Fibroblast of peridontal ligament (primary cell): ENCODE measurements around the gene SNHG17.
A peak's percentile ranks its signal among the peaks of the same experiment; 100 is the strongest.
"Not testable (repeated sequence)": the region's sequence is repeated elsewhere in the genome, so short reads cannot be mapped to it uniquely, and the experiment has no call there.

Source experiments
- DNase-seq: peaks from one replicate; pipeline ENCODE4 v3.0.0-alpha.2; 2010; ENCODE audit errors: extremely low read depth

The SNHG17 gene

GRCh38 chr20:38447931-38448675 lies 13.0 kb upstream of the SNHG17 start:
- DNase-seq = no peak

- no peak for DNase-seq
Observed at GRCh38 chr20:38447251-38447661, 12.1 kb upstream of the SNHG17 start.

DNA sequence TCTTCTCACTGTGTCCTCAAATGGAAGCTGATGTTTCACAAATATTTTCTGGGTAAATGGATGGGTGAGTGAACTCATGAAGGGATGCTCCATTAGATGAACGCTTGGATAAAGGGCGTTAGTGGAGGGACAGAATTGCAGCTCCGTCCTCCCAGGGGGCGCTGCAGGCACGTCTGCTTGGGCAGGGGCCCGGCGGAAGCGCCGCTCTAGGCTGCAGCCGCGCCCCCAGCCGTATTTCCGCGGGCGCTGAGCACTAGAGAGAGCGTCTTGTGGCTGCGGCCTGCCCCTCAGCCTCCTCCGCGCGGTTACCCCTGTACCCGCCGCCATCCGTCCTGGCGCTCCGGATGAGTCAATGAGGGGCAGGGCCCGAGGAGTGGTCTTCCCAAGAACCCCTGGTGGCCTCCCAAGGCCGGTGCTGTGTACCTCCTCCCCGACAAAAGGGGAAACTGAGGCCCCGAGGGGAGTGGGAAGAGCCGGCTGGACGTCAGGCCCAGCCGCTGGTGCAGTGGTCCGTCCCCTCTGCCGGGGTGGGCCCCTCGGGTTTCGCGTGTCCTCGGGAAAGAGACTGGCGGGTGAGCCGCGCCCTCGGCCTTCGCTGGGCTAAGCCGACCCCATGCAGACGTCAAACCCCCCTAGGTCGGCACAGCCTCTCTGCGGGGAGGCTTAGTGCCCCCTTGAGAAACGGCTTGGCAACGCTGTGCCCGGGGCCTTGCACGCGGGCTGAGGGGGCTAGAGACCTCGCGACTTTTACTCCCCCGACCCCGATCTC lies 11.5 kb upstream of the SNHG17 start:
- DNase-seq = peak; percentile 92

DNA sequence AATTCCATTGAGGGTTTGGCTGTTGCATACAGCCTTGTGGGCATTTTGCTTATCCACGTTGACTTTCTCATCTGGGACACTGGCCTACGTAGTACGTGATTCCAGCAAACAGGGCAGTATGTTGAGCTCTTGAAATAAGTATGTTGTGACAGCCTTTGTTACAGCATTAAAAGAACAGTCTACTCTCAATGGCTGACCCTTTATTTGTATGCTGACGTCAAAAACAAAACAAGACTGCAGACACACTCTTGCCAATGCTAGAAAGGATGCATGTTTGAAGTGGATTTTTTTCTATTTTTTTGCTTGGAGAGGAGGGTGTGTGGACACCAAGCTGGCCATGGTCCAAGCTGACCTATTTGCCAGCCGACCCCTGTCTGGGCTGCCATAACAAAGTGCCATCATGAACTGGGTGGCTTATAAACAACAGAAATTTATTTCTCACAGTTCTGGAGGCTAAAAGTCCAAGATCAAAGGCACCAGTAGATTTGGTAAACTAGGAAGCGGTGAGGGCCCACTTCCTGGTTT lies 10.8 kb upstream of the SNHG17 start:
- DNase-seq = no peak

DNA sequence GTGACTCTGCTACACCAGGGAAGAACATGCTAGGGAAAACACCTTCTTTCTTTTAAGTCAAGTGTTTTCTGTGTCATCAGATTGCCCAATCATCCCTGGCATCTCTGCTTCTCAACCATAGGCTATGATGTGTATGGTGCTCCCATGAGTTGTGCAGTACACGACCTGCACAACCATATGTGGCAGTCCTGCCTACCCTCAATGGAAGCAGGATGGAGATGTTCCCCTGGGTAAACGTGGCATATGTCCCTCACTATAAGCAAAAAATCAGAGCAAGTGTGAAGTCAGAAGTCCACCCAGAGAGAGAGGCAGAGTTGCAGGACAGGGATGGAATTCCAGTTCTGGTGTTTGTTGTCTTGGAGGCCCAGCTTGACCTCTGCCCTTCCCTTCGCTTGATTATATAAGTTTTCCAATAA lies 10.3 kb upstream of the SNHG17 start:
- DNase-seq = no peak

GRCh38 chr20:38441916-38442315 lies 6.8 kb upstream of the SNHG17 start:
- DNase-seq = peak; percentile 63

GRCh38 chr20:38441110-38441509 lies 6.0 kb upstream of the SNHG17 start:
- not testable (repeated sequence) for DNase-seq

- DNase-seq = no peak
Observed at GRCh38 chr20:38437796-38438195, 2.7 kb upstream of the SNHG17 start.

GRCh38 chr20:38435555-38435939 lies 419 bp upstream of the SNHG17 start:
- peak; percentile 52 for DNase-seq

DNA sequence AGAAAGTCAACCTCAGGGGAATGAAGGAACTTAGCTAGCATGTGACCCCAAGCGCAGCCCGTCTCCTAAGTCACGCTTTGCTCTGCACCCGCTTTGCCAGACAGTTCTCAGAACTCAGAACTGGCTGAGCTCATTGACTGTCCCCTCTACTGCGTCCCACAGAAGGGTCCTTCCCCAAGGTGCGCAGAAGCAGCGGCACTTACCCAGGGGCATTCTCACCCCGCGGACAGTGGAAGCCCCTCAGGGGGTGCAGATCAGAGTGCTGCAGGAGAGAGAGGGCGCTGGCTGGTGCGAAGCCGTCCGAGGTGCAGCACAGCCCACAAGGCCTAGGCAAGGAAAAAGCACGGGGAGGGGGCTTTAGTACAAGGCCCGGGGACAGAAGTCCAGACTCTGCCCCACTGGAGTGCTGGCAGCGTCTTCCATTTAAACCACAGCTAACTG lies 807 bp downstream of the SNHG17 start:
- DNase-seq = peak; percentile 25

- no peak for DNase-seq
Observed at GRCh38 chr20:38433304-38433972, 1.7 kb downstream of the SNHG17 start.

GRCh38 chr20:38432870-38433269 lies 2.3 kb downstream of the SNHG17 start:
- not testable (repeated sequence) for DNase-seq

GRCh38 chr20:38432292-38432691 lies 2.8 kb downstream of the SNHG17 start:
- DNase-seq = no peak

- DNase-seq = no peak
Observed at GRCh38 chr20:38430679-38431325, 4.3 kb downstream of the SNHG17 start.

GRCh38 chr20:38429301-38429700 lies 5.8 kb downstream of the SNHG17 start:
- DNase-seq = no peak

GRCh38 chr20:38428800-38429199 lies 6.3 kb downstream of the SNHG17 start:
- no peak for DNase-seq

GRCh38 chr20:38427655-38428023 lies 7.5 kb downstream of the SNHG17 start:
- no peak for DNase-seq

- peak; percentile 89 for DNase-seq
Observed at GRCh38 chr20:38426006-38426897, 8.9 kb downstream of the SNHG17 start.

GRCh38 chr20:38424401-38424800 lies 10.7 kb downstream of the SNHG17 start:
- no peak for DNase-seq

DNA sequence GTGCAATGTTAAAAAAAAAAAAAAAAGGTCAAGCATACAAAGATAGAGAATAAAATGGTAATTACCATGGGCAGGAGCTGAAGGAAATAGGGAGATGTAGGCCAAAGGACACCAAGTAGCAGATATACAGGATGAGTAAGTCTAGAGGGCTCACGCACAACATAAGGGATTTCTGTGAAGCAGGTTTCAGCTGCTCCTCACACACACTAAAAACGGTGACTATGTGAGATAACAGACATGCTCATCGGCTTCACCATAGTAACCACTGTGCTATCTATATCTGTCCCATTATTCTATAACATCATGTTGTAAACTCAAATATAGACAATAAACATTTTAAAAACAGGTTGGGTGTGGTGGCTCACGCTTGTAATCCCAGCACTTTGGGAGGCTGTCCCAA lies 11.6 kb downstream of the SNHG17 start:
- no peak for DNase-seq

- DNase-seq = no peak
Observed at GRCh38 chr20:38421915-38422314, 13.2 kb downstream of the SNHG17 start.
